ENCODE data around the gene STX2. TPM values are rescaled to one million over a fixed set of nuclear protein-coding genes. Genes with fewer than 3 reads are reported as not detected.
A peak's percentile ranks its signal among the peaks of the same experiment; 100 is the strongest.
"Not testable (repeated sequence)": the region's sequence is repeated elsewhere in the genome, so short reads cannot be mapped to it uniquely, and the experiment has no call there.

Gene STX2
- total and polyA plus RNA-seq, 2 donors, result 21.8 to 41.9 TPM

DNA sequence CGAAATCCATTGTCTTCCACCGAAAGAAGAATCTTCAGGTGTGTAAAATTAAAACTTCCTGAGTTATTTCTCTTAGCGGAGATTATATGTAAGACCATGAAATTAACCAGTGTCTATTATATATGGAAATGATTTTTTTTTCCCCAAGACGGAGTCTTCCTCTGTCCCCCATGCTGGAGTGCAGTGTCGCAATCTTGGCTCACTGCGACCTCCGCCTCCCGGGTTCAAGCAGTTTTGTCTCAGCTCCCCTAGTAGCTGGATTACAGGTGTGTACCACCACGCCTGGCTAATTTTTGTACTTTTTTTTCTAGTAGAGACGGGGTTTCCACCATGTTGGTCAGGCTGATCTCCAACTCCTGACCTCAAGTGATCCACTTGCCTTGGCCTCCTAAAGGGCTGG is 35.6 kb upstream of the STX2 start:
- no peak overlapping the region for H3K4me3 ChIP-seq (ENCODE audit: low read depth, low read length)
- no peaks in the 10 kb centered on the region for H3K36me3 ChIP-seq (ENCODE audit: insufficient read depth)
- 94% methylated on average over 10 of the region's 10 CpGs for WGBS
- H3K4me1 ChIP-seq (ENCODE audit: insufficient read depth), result no peaks in the 10 kb centered on the region
- H3K27ac ChIP-seq (ENCODE audit: low read depth), result no peak overlapping the region
- no peak for DNase-seq (ENCODE audit: extremely low spot score)

- WGBS, result 86% methylated on average over 4 of the region's 4 CpGs
Observed at GRCh38 chr12:130873825-130874224, 34.8 kb upstream of the STX2 start.

DNA sequence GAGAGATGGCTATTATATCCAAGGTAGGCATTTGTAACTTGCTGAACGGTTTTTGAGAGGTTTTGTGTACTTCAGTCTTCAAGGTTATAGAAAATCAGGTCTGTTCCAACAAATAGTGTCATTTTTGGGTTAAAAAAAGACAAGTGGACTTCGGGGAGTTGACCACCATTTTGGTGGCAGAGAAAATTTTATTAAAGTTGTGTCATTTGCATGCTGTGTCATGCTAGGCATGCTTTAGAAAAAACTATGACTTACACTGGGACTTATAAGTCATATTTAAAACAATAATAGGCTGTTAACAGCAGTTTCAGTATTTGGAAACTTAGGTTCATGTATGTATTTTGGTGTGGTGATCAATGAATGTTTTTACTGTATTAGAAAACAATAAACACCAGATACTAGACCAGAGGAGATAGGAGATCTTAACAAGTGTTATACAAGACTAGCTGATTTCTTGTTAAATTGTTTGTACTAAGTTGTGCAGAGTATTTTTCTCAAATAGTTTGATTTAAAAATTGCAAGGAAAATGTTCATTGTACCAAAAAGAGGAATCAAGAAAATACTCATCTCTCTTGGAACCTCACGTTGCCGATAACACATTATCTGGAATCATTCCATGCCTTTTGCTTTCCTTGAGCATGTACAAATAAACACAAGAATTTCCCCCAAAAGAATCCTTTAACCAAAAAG is 34.2 kb upstream of the STX2 start:
- H3K4me3 ChIP-seq (ENCODE audit: low read depth, low read length), result peak overlapping the region; percentile 93
- H3K27ac ChIP-seq (ENCODE audit: low read depth), result no peak overlapping the region
- WGBS, result 40% methylated on average over 4 of the region's 4 CpGs
- no peak for DNase-seq (ENCODE audit: extremely low spot score)
- H3K4me1 ChIP-seq (ENCODE audit: insufficient read depth), result no peaks in the 10 kb centered on the region
- H3K36me3 ChIP-seq (ENCODE audit: insufficient read depth), result no peaks in the 10 kb centered on the region

More at GRCh38 chr12:130873825-130874224, 34.8 kb upstream of the STX2 start:
- H3K4me3 ChIP-seq (ENCODE audit: low read depth, low read length), result no peak overlapping the region
- DNase-seq (ENCODE audit: extremely low spot score), result no peak
- no peaks in the 10 kb centered on the region for H3K36me3 ChIP-seq (ENCODE audit: insufficient read depth)
- no peaks in the 10 kb centered on the region for H3K4me1 ChIP-seq (ENCODE audit: insufficient read depth)
- no peak overlapping the region for H3K27ac ChIP-seq (ENCODE audit: low read depth)

DNA sequence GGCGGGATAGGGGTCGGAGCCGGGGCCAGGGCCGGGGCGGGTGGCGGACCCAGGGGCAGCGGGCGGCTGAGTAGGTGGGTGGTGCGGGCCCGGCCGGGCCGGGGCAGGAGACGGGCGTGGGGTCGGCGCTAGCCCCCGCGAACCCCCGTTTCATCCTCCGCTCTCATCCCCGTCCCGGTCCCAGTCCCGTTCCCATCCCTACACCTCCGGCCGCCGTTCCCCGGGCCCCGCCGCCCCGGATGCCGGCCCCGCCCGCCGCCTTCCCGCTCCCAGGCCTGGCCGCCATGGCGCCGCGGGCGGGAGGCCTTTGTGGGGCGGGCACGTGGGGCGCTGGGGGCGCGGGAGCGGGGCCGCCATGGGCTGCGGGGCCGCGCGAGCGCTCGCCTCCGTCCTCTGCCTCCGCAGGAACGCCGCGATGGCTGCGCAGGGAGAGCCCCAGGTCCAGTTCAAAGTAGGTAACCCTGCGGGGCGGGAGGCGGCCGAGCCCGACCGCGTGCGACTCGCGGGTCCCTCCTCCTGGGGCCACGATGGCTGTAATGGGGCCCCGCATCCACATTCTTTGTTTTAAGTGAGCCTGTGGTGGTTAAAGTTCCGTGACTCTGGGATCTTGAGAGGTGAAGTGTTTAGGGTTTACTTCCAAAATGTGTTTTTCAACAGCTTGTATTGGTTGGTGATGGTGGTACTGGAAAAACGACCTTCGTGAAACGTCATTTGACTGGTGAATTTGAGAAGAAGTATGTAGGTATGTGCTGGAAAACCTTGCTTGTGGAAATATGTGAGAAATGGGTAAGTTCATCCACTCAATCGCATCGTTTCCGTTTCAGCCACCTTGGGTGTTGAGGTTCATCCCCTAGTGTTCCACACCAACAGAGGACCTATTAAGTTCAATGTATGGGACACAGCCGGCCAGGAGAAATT is 33.4 kb upstream of the STX2 start:
- no peaks in the 10 kb centered on the region for H3K36me3 ChIP-seq (ENCODE audit: insufficient read depth)
- 1% methylated on average over 79 of the region's 79 CpGs for WGBS
- H3K4me3 ChIP-seq (ENCODE audit: low read depth, low read length), result peak overlapping the region; percentile 93
- no peaks in the 10 kb centered on the region for H3K4me1 ChIP-seq (ENCODE audit: insufficient read depth)
- peak overlapping the region; percentile 90 for H3K27ac ChIP-seq (ENCODE audit: low read depth)
- no peak for DNase-seq (ENCODE audit: extremely low spot score)

DNA sequence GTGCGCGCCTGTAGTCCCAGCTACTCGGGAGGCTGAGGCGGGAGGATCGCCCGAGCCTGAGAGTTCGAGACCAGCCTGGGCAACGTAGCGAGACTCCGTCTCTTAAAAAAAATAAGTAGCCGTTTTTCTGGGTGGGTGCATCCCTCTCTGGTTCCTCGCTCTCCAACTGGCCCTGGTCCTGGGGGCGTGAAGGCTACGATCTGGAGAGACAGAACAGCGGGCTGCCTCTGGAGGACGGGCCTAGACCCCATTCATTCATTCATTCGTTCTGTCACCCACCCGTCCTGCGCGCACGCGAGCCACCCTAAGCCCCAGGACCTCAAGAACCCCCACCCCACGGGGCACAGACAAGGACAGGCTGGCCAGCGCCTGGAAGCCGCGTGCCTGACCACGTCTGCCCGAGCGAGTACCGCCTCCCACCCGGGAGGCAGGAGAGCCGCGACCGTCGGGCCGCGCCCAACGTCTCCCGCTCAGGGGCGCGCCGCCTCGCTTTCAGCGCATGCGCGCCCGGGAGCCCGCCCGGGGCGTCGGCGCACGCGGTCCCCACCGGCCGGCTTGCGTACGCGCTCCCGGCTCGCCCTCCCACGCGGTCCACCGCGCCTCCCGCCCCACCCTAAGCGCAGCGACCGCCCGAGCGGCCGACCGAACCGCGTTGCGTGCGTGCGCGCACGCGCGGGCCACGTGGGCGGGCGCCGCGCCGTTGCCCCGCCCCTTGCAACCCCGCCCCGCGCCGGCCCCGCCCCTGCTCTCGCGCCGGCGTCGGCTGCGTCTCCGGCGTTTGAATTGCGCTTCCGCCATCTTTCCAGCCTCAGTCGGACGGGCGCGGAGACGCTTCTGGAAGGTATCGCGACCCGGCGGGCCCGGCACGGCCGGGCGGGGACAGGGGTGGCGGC is 32.5 kb upstream of the STX2 start, which contains the start of gene RAN:
TSS of gene RAN (plus strand) at position 781 of the 893 bp plus-strand sequence. CDS start 528 bp downstream, outside the sequence.
- no peaks in the 10 kb centered on the region for H3K4me1 ChIP-seq (ENCODE audit: insufficient read depth)
- peak within 1 kb of the TSS; percentile 93 for H3K4me3 ChIP-seq (ENCODE audit: low read depth, low read length)
- DNase-seq (ENCODE audit: extremely low spot score), result peak; percentile 29
- H3K36me3 ChIP-seq (ENCODE audit: insufficient read depth), result no peaks in the 10 kb centered on the region
- WGBS, result 2% methylated on average over 118 of the region's 118 CpGs
- H3K27ac ChIP-seq (ENCODE audit: low read depth), result peak within 1 kb of the TSS; percentile 90

- Histone ChIP-seq H3K27ac (ENCODE audit: low read depth) (peak overlapping the region; percentile 38), H3K36me3 (ENCODE audit: insufficient read depth) (no peaks in the 10 kb centered on the region), H3K4me1 (ENCODE audit: insufficient read depth) (no peaks in the 10 kb centered on the region), H3K4me3 (ENCODE audit: low read depth, low read length) (no peak overlapping the region)
- WGBS, result 46% methylated on average over 31 of the region's 31 CpGs
- DNase-seq (ENCODE audit: extremely low spot score), result peak; percentile 33
Observed at GRCh38 chr12:130870442-130871285, 31.6 kb upstream of the STX2 start.

- no peak overlapping the region for H3K27ac ChIP-seq (ENCODE audit: low read depth)
- no peak for DNase-seq (ENCODE audit: extremely low spot score)
- 42% methylated on average over 4 of the region's 4 CpGs for WGBS
- no peaks in the 10 kb centered on the region for H3K4me1 ChIP-seq (ENCODE audit: insufficient read depth)
- H3K4me3 ChIP-seq (ENCODE audit: low read depth, low read length), result no peak overlapping the region
- no peaks in the 10 kb centered on the region for H3K36me3 ChIP-seq (ENCODE audit: insufficient read depth)
Observed at GRCh38 chr12:130868412-130868811, 29.4 kb upstream of the STX2 start.

- no peak overlapping the region for H3K4me3 ChIP-seq (ENCODE audit: low read depth, low read length)
Observed at GRCh38 chr12:130863298-130863697, 24.2 kb upstream of the STX2 start.

GRCh38 chr12:130862771-130863170 is 23.7 kb upstream of the STX2 start:
- DNase-seq (ENCODE audit: extremely low spot score); H3K4me1 ChIP-seq (ENCODE audit: insufficient read depth): not testable (repeated sequence)

More at GRCh38 chr12:130863298-130863697, 24.2 kb upstream of the STX2 start:
- DNase-seq (ENCODE audit: extremely low spot score), result no peak
- Histone ChIP-seq H3K36me3 (ENCODE audit: insufficient read depth) (no peaks in the 10 kb centered on the region), H3K27ac (ENCODE audit: low read depth) (no peak overlapping the region), H3K4me1 (ENCODE audit: insufficient read depth) (no peaks in the 10 kb centered on the region)
- WGBS, result 78% methylated on average over 5 of the region's 5 CpGs

GRCh38 chr12:130862161-130862560 is 23.1 kb upstream of the STX2 start:
- no peak for DNase-seq (ENCODE audit: extremely low spot score)
- Histone ChIP-seq H3K4me1 (ENCODE audit: insufficient read depth) (no peaks in the 10 kb centered on the region), H3K4me3 (ENCODE audit: low read depth, low read length) (no peak overlapping the region), H3K36me3 (ENCODE audit: insufficient read depth) (no peaks in the 10 kb centered on the region), H3K27ac (ENCODE audit: low read depth) (no peak overlapping the region)
- WGBS, result 91% methylated on average over 4 of the region's 4 CpGs

More at GRCh38 chr12:130862771-130863170, 23.7 kb upstream of the STX2 start:
- WGBS, result 93% methylated on average over 8 of the region's 8 CpGs
- not testable (repeated sequence) for H3K27ac ChIP-seq (ENCODE audit: low read depth); H3K4me3 ChIP-seq (ENCODE audit: low read depth, low read length); H3K36me3 ChIP-seq (ENCODE audit: insufficient read depth)

DNA sequence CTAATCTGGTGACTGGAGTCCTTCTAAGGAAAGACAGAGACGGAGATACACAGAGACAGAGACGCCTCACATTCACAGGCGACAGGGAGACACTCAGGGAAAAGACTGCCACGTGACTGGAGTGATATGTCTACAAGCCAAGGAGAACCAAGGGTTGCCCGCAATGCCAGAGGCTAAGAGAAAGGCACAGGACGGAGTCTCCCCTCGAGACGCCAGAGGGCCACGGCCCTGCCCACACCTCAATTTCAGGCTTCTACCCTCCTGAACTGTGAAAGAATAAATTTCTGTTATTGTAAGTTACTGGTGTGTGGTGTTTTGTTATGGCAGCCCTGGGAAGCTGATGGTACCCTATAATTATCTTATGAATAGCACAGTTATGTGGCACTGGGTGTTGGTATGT is 21.3 kb upstream of the STX2 start:
- Histone ChIP-seq H3K4me3 (ENCODE audit: low read depth, low read length) (no peak overlapping the region), H3K36me3 (ENCODE audit: insufficient read depth) (no peaks in the 10 kb centered on the region), H3K4me1 (ENCODE audit: insufficient read depth) (no peaks in the 10 kb centered on the region), H3K27ac (ENCODE audit: low read depth) (no peak overlapping the region)
- WGBS, result 90% methylated on average over 9 of the region's 9 CpGs
- no peak for DNase-seq (ENCODE audit: extremely low spot score)

DNA sequence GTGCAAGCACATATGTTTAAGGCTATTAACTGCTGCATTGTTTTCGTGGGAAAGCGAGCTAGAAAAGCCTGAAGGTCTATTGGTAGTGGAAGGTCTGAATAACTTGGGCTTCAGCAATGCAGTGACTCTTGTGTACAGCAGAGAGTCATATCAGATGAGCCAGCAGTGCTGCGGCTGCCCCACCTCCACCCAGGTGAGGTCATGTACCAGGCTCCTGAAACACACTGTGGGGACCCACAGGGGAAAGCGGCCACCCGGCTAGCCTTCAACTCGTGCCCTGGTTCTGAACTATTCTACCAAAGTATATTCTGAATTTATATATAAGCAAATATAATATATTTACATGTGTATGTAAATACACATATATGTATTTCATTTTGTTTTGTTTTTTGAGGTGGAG is 20.1 kb upstream of the STX2 start:
- Histone ChIP-seq H3K27ac (ENCODE audit: low read depth) (no peak overlapping the region), H3K4me1 (ENCODE audit: insufficient read depth) (no peaks in the 10 kb centered on the region), H3K4me3 (ENCODE audit: low read depth, low read length) (no peak overlapping the region), H3K36me3 (ENCODE audit: insufficient read depth) (no peaks in the 10 kb centered on the region)
- WGBS, result 88% methylated on average over 6 of the region's 6 CpGs
- DNase-seq (ENCODE audit: extremely low spot score), result no peak
